ENCODE measurements around the gene LTB.
A peak's percentile ranks its signal among the peaks of the same experiment; 100 is the strongest.

LTB gene

GRCh38 chr6:31614075-31614619, 31.9 kb upstream of the LTB start:
- H3K27me3 Mint-ChIP-seq (ENCODE audit: low read depth, poor library complexity): peaks cover 6% of the 10 kb centered on the region
- no peak overlapping the region for H3K27ac Mint-ChIP-seq
- no peaks in the 10 kb centered on the region for H3K36me3 Mint-ChIP-seq (ENCODE audit: low read depth)
- H3K4me1 Mint-ChIP-seq: peaks cover 47% of the 10 kb centered on the region
- no peak for DNase-seq
- H3K9me3 Mint-ChIP-seq: no peaks in the 10 kb centered on the region
- TF ChIP-seq, protein P1, sequence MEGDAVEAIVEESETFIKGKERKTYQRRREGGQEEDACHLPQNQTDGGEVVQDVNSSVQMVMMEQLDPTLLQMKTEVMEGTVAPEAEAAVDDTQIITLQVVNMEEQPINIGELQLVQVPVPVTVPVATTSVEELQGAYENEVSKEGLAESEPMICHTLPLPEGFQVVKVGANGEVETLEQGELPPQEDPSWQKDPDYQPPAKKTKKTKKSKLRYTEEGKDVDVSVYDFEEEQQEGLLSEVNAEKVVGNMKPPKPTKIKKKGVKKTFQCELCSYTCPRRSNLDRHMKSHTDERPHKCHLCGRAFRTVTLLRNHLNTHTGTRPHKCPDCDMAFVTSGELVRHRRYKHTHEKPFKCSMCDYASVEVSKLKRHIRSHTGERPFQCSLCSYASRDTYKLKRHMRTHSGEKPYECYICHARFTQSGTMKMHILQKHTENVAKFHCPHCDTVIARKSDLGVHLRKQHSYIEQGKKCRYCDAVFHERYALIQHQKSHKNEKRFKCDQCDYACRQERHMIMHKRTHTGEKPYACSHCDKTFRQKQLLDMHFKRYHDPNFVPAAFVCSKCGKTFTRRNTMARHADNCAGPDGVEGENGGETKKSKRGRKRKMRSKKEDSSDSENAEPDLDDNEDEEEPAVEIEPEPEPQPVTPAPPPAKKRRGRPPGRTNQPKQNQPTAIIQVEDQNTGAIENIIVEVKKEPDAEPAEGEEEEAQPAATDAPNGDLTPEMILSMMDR (IDR thresholded peaks at IDR 0.05): no peak
- no peak overlapping the region for H3K4me3 Mint-ChIP-seq

DNA sequence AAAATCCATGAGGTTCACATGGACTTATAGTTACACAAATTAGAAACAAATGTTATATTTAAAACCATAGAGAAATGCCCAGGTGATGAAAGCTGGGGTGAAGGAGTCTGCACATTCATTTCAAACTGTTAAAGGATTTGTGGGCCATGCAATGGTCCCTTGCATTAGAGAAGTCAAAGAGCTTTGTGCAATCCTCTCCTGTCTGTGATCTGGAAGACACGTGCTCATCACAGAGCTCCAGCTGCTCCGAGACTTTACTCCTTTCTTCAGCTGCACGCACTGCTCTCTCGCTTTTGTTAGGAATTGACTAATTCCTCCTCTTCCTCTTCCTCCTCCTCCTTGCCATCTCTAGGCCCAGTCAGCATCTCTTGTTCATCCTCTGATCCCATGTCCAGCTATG, 28.7 kb upstream of the LTB start:
- Mint-ChIP-seq H3K27ac (peak overlapping the region; percentile 41), H3K4me3 (no peak overlapping the region), H3K36me3 (ENCODE audit: low read depth) (no peaks in the 10 kb centered on the region), H3K4me1 (peaks cover 31% of the 10 kb centered on the region), H3K9me3 (no peaks in the 10 kb centered on the region), H3K27me3 (ENCODE audit: low read depth, poor library complexity) (peaks cover 11% of the 10 kb centered on the region)
- no peak for DNase-seq
- TF ChIP-seq, protein P1 (IDR thresholded peaks at IDR 0.05): no peak

GRCh38 chr6:31609519-31610406, 27.5 kb upstream of the LTB start:
- peak overlapping the region; percentile 66 for H3K27ac Mint-ChIP-seq
- no peaks in the 10 kb centered on the region for H3K9me3 Mint-ChIP-seq
- H3K4me1 Mint-ChIP-seq: peaks cover 19% of the 10 kb centered on the region
- H3K36me3 Mint-ChIP-seq (ENCODE audit: low read depth): no peaks in the 10 kb centered on the region
- peaks cover 11% of the 10 kb centered on the region for H3K27me3 Mint-ChIP-seq (ENCODE audit: low read depth, poor library complexity)
- H3K4me3 Mint-ChIP-seq: no peak overlapping the region
- no peak for DNase-seq
- TF ChIP-seq, protein P1 (IDR thresholded peaks at IDR 0.05): no peak

GRCh38 chr6:31607317-31607716, 25.1 kb upstream of the LTB start:
- DNase-seq: no peak
- Mint-ChIP-seq H3K27ac (no peak overlapping the region), H3K4me3 (no peak overlapping the region), H3K9me3 (no peaks in the 10 kb centered on the region), H3K27me3 (ENCODE audit: low read depth, poor library complexity) (peaks cover 18% of the 10 kb centered on the region), H3K36me3 (ENCODE audit: low read depth) (no peaks in the 10 kb centered on the region), H3K4me1 (peaks cover 8% of the 10 kb centered on the region)
- TF ChIP-seq, protein P1 (IDR thresholded peaks at IDR 0.05): no peak

GRCh38 chr6:31597006-31597405, 14.8 kb upstream of the LTB start:
- Mint-ChIP-seq H3K27me3 (ENCODE audit: low read depth, poor library complexity) (peaks cover 18% of the 10 kb centered on the region), H3K27ac (no peak overlapping the region), H3K36me3 (ENCODE audit: low read depth) (no peaks in the 10 kb centered on the region), H3K4me3 (no peak overlapping the region), H3K4me1 (peaks cover 14% of the 10 kb centered on the region), H3K9me3 (peaks cover 5% of the 10 kb centered on the region)
- TF ChIP-seq, protein P1 (IDR thresholded peaks at IDR 0.05): peak; percentile 42
- no peak for DNase-seq

All from nephron progenitor cell (in vitro differentiated cells).